H9 (cell line): ENCODE data around the gene MEDAG. TPM values are rescaled to one million over a fixed set of nuclear protein-coding genes. Genes with fewer than 3 reads are reported as not detected.

Experiments used
- DNase-seq: peaks from one replicate; pipeline ENCODE4 v3.0.0-alpha.2; 2017
- H2AFZ ChIP-seq: one replicate; pipeline ENCODE4 v1.6.1; 2013; ENCODE audit warnings: mild to moderate bottlenecking, low read length, control low read depth, moderate library complexity
- H2AK5ac ChIP-seq: 2 replicates; pipeline ENCODE4 v1.6.1; 2013; ENCODE audit warnings: low read length, control low read depth, mixed read lengths; ENCODE audit not compliant: insufficient read length
- H2BK120ac ChIP-seq: one replicate; pipeline ENCODE4 v1.6.1; 2013; ENCODE audit warnings: low read depth, mild to moderate bottlenecking, low read length, control low read depth, inconsistent platforms; ENCODE audit not compliant: poor library complexity, severe bottlenecking
- H2BK12ac ChIP-seq: 2 replicates; pipeline ENCODE4 v1.6.1; 2013; ENCODE audit warnings: low read length, control low read depth, mixed read lengths, low read depth; ENCODE audit not compliant: insufficient read length
- H2BK15ac ChIP-seq: 2 replicates; pipeline ENCODE4 v1.6.1; 2013; ENCODE audit warnings: low read depth, low read length, control low read depth
- H2BK20ac ChIP-seq: one replicate; pipeline ENCODE4 v1.6.1; 2013; ENCODE audit warnings: low read depth, mild to moderate bottlenecking, low read length, control low read depth, inconsistent platforms; ENCODE audit not compliant: poor library complexity, severe bottlenecking
- H2BK5ac ChIP-seq: 2 replicates; pipeline ENCODE4 v1.6.1; 2013; ENCODE audit warnings: low read length, control low read depth, mixed read lengths; ENCODE audit not compliant: insufficient read length
- H3K14ac ChIP-seq: 2 replicates; pipeline ENCODE4 v1.6.1; 2013; ENCODE audit warnings: low read length, control low read depth; ENCODE audit not compliant: insufficient read depth
- H3K18ac ChIP-seq: 2 replicates; pipeline ENCODE4 v1.6.1; 2013; ENCODE audit warnings: low read depth, mild to moderate bottlenecking, mixed read lengths, low read length, control low read depth; ENCODE audit not compliant: insufficient read length
- H3K23ac ChIP-seq: 2 replicates; pipeline ENCODE4 v1.6.1; 2013; ENCODE audit warnings: low read length, control low read depth, mixed read lengths, low read depth; ENCODE audit not compliant: insufficient read length
- H3K23me2 ChIP-seq: 2 replicates; pipeline ENCODE4 v1.6.1; 2013; ENCODE audit warnings: low read depth, mild to moderate bottlenecking, mixed read lengths, low read length, control low read depth; ENCODE audit not compliant: insufficient read length, poor library complexity, severe bottlenecking
- H3K27ac ChIP-seq: 2 replicates; pipeline ENCODE4 v1.5.1; 2013; ENCODE audit warnings: low read length, control low read depth, mixed read lengths, low read depth; ENCODE audit not compliant: insufficient read length
- H3K27me3 ChIP-seq: 2 replicates; pipeline ENCODE4 v1.6.1; 2013; ENCODE audit warnings: low read length, control low read depth, inconsistent platforms; ENCODE audit not compliant: insufficient read depth
- H3K4ac ChIP-seq: 2 replicates; pipeline ENCODE4 v1.6.1; 2013; ENCODE audit warnings: low read depth, mild to moderate bottlenecking, control low read depth, inconsistent platforms, low read length, moderate library complexity
- H3K4me1 ChIP-seq: 2 replicates; pipeline ENCODE4 v1.6.1; 2013; ENCODE audit warnings: low read length, control low read depth, inconsistent platforms; ENCODE audit not compliant: insufficient read depth
- H3K4me2 ChIP-seq: 2 replicates; pipeline ENCODE4 v1.6.1; 2013; ENCODE audit warnings: low read length, control low read depth, mixed read lengths; ENCODE audit not compliant: insufficient read length, insufficient read depth
- H3K56ac ChIP-seq: 2 replicates; pipeline ENCODE4 v1.6.1; 2013; ENCODE audit warnings: low read depth, mild to moderate bottlenecking, mixed read lengths, low read length, control low read depth; ENCODE audit not compliant: insufficient read length
- H3K79me1 ChIP-seq: 2 replicates; pipeline ENCODE4 v1.6.1; 2013; ENCODE audit warnings: low read depth, mild to moderate bottlenecking, moderate library complexity, low read length, control low read depth, inconsistent platforms; ENCODE audit not compliant: insufficient read depth, poor library complexity, severe bottlenecking
- H3K79me2 ChIP-seq: 2 replicates; pipeline ENCODE4 v1.6.1; 2013; ENCODE audit warnings: low read length, control low read depth, inconsistent platforms; ENCODE audit not compliant: insufficient read depth
- H3K9ac ChIP-seq: 2 replicates; pipeline ENCODE4 v1.6.1; 2013; ENCODE audit warnings: low read length, control low read depth, mixed read lengths; ENCODE audit not compliant: insufficient read length; ENCODE audit errors: extremely low read depth
- H3K9me3 ChIP-seq: one replicate; pipeline ENCODE4 v1.6.1; 2013; ENCODE audit warnings: low read depth, low read length, inconsistent platforms; ENCODE audit not compliant: control insufficient read depth
- H3T11ph ChIP-seq: one replicate; pipeline ENCODE4 v1.6.1; 2013; ENCODE audit warnings: mild to moderate bottlenecking, low read length, control low read depth, inconsistent platforms
- H4K20me1 ChIP-seq: one replicate; pipeline ENCODE4 v1.6.1; 2013; ENCODE audit not compliant: control insufficient read depth, insufficient read length, insufficient read depth
- H4K5ac ChIP-seq: 2 replicates; pipeline ENCODE4 v1.6.1; 2013; ENCODE audit warnings: low read depth, mild to moderate bottlenecking, mixed read lengths, low read length, control low read depth; ENCODE audit not compliant: insufficient read length
- H4K8ac ChIP-seq: replicated peaks from 2 replicates; pipeline ENCODE4 v1.6.1; 2013; ENCODE audit warnings: low read length, control low read depth, mixed read lengths, low read depth; ENCODE audit not compliant: insufficient read length
- H4K91ac ChIP-seq: 2 replicates; pipeline ENCODE4 v1.6.1; 2013; ENCODE audit warnings: low read depth, mild to moderate bottlenecking, moderate library complexity, mixed read lengths, low read length, control low read depth; ENCODE audit not compliant: insufficient read length
- H3K27ac Mint-ChIP-seq, 3 experiments: 2 replicates in 2 of 3; 3 replicates in 1 of 3; pipeline ENCODE4 v1.8.0; 2020 to 2021; ENCODE audit warnings: mixed read lengths in 3 of 3, mild to moderate bottlenecking in 1 of 3, moderate library complexity in 1 of 3
- H3K27me3 Mint-ChIP-seq: 2 replicates; pipeline ENCODE4 v1.8.0; 2021; ENCODE audit warnings: low read depth, mild to moderate bottlenecking, moderate library complexity, mixed read lengths
- H3K36me3 Mint-ChIP-seq, 3 experiments: 2 replicates in 2 of 3; 3 replicates in 1 of 3; pipeline ENCODE4 v1.8.0; 2020 to 2021; ENCODE audit warnings: low read depth in 3 of 3, mixed read lengths in 3 of 3; ENCODE audit not compliant: insufficient read depth in 1 of 3
- H3K4me1 Mint-ChIP-seq, 2 experiments: 2 replicates each; pipeline ENCODE4 v1.8.0; 2020; ENCODE audit warnings: mixed read lengths in 2 of 2
- H3K4me3 Mint-ChIP-seq, 2 experiments: 2 replicates in 1 of 2; 3 replicates in 1 of 2; pipeline ENCODE4 v1.8.0; 2020 to 2021; ENCODE audit warnings: mild to moderate bottlenecking in 2 of 2, mixed read lengths in 2 of 2, moderate library complexity in 1 of 2
- H3K9me3 Mint-ChIP-seq, 2 experiments: 2 replicates in 1 of 2; 3 replicates in 1 of 2; pipeline ENCODE4 v1.8.0; 2020; ENCODE audit warnings: mild to moderate bottlenecking in 2 of 2, mixed read lengths in 2 of 2, moderate library complexity in 1 of 2
- WGBS: extraction: QIAGEN DNeasy Blood & Tissue Kit; methylation state at CpG from one replicate; pipeline ENCODE4 v1.1.7; 2013; ENCODE audit warnings: missing lambda C conversion rate, low lambda C conversion rate, mixed read lengths; ENCODE audit not compliant: insufficient read length; ENCODE audit errors: extremely low coverage; 5-methylcytosine and 5-hydroxymethylcytosine counted together
- total RNA-seq: library from RNA; stranded (reverse); gene quantifications from 2 replicates; pipeline ENCODE4 v1.2.1, GENCODE V29; 2021
- TF ChIP-seq, protein P1 (sequence below): fragments of 200-600 bp; sonication (generic); conservative IDR thresholded peaks from 3 replicates; pipeline ENCODE4 v1.8.0; 2021; ENCODE audit warnings: antibody characterized with exemption, mild to moderate bottlenecking

Gene MEDAG
- total RNA-seq, 1 experiment from 2014 or later = 0.87 TPM

DNA sequence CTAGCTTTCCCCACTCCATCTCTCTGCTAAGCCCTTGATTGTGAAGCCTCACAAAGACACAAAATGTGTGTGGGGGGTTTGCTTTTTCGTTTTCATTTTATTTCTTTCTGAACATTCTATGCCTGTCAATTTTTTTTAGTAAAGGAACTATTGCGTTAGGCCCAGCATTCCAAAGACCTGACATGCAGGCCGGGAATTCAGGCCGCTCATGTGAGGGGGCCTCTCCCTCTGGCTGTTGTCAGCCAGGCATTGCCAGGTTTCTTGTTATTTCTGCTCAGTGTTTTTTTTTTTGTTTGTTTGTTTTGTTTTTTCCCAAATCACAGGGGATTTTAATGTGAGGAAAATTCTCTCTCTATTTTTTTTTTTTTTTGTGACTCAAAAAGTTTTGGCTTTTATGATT, 10.3 kb upstream of the MEDAG start:
- Histone ChIP-seq H3K4me2 (no peak overlapping the region), H2BK5ac (no peak overlapping the region), H2AFZ (no peak overlapping the region), H2BK12ac (no peak overlapping the region), H2BK15ac (no peak overlapping the region), H2BK120ac (no peak overlapping the region), H3K4ac (no peak overlapping the region), H3K9ac (no peak overlapping the region), H3K79me1 (no peaks in the 10 kb centered on the region), H4K8ac (no peak overlapping the region), H3T11ph (no peak overlapping the region), H2BK20ac (no peak overlapping the region), H3K23ac (no peak overlapping the region), H3K27ac (no peak overlapping the region), H3K18ac (no peak overlapping the region), H3K27me3 (no peaks in the 10 kb centered on the region), H2AK5ac (no peak overlapping the region), H4K5ac (no peak overlapping the region), H4K20me1 (no peaks in the 10 kb centered on the region), H3K9me3 (no peaks in the 10 kb centered on the region), H3K79me2 (no peaks in the 10 kb centered on the region), H4K91ac (no peak overlapping the region), H3K4me1 (peaks cover 3% of the 10 kb centered on the region; the same call in 1 of the 2 replicates), H3K23me2 (no peaks in the 10 kb centered on the region), H3K56ac (no peak overlapping the region), H3K14ac (no peak overlapping the region)
- no CpG with 5 or more reads among the region's 4 CpGs for WGBS
- Mint-ChIP-seq H3K4me1 (peaks cover 20% of the 10 kb centered on the region in 2 experiments), H3K27me3 (peaks cover 10% of the 10 kb centered on the region), H3K27ac (no peak overlapping the region), H3K9me3 (peaks cover 2 to 6% of the 10 kb centered on the region in 2 experiments; a peak in 2 of 5 replicates), H3K4me3 (no peak overlapping the region), H3K36me3 (peaks cover 0 to 3% (median 2%) of the 10 kb centered on the region in 3 experiments; a peak in 3 of 7 replicates)
- no peak for DNase-seq
- TF ChIP-seq, protein P1, sequence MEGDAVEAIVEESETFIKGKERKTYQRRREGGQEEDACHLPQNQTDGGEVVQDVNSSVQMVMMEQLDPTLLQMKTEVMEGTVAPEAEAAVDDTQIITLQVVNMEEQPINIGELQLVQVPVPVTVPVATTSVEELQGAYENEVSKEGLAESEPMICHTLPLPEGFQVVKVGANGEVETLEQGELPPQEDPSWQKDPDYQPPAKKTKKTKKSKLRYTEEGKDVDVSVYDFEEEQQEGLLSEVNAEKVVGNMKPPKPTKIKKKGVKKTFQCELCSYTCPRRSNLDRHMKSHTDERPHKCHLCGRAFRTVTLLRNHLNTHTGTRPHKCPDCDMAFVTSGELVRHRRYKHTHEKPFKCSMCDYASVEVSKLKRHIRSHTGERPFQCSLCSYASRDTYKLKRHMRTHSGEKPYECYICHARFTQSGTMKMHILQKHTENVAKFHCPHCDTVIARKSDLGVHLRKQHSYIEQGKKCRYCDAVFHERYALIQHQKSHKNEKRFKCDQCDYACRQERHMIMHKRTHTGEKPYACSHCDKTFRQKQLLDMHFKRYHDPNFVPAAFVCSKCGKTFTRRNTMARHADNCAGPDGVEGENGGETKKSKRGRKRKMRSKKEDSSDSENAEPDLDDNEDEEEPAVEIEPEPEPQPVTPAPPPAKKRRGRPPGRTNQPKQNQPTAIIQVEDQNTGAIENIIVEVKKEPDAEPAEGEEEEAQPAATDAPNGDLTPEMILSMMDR = no peak
